Measurements from ENCODE around the gene PKNOX2. TPM values are rescaled to one million over a fixed set of nuclear protein-coding genes. Genes with fewer than 3 reads are reported as not detected.

Gene PKNOX2
- total RNA-seq, 1 donor from 2014 or later, result 41.8 TPM

GRCh38 chr11:125170001-125170509, 5.5 kb downstream of the PKNOX2 start:
- Mint-ChIP-seq H3K9me3 (ENCODE audit: unreplicated experiment) (no peaks in the 10 kb centered on the region), H3K4me3 (ENCODE audit: unreplicated experiment) (peak overlapping the region; percentile 47), H3K36me3 (ENCODE audit: low read depth, unreplicated experiment) (peaks cover 12% of the 10 kb centered on the region), H3K4me1 (ENCODE audit: unreplicated experiment) (peaks cover 50% of the 10 kb centered on the region), H3K27ac (ENCODE audit: unreplicated experiment) (no peak overlapping the region), H3K27me3 (ENCODE audit: unreplicated experiment) (peaks cover 19% of the 10 kb centered on the region)
- no peak for TF ChIP-seq CTCF (IDR thresholded peaks at IDR 0.05; ENCODE audit: unreplicated experiment)
- DNase-seq (ENCODE audit: low spot score), result no peak

- Mint-ChIP-seq H3K4me1 (ENCODE audit: unreplicated experiment) (peaks cover 53% of the 10 kb centered on the region), H3K27ac (ENCODE audit: unreplicated experiment) (no peak overlapping the region), H3K36me3 (ENCODE audit: low read depth, unreplicated experiment) (peaks cover 17% of the 10 kb centered on the region), H3K4me3 (ENCODE audit: unreplicated experiment) (no peak overlapping the region), H3K27me3 (ENCODE audit: unreplicated experiment) (peaks cover 20% of the 10 kb centered on the region), H3K9me3 (ENCODE audit: unreplicated experiment) (no peaks in the 10 kb centered on the region)
- DNase-seq (ENCODE audit: low spot score), result no peak
- TF ChIP-seq CTCF (IDR thresholded peaks at IDR 0.05; ENCODE audit: unreplicated experiment), result no peak
These were observed 6.0 kb downstream of the PKNOX2 start for GRCh38 chr11:125170510-125171031.

GRCh38 chr11:125171974-125172373, 7.4 kb downstream of the PKNOX2 start:
- Mint-ChIP-seq H3K27ac (ENCODE audit: unreplicated experiment) (no peak overlapping the region), H3K9me3 (ENCODE audit: unreplicated experiment) (no peaks in the 10 kb centered on the region), H3K27me3 (ENCODE audit: unreplicated experiment) (peaks cover 20% of the 10 kb centered on the region), H3K4me1 (ENCODE audit: unreplicated experiment) (peaks cover 61% of the 10 kb centered on the region), H3K4me3 (ENCODE audit: unreplicated experiment) (no peak overlapping the region), H3K36me3 (ENCODE audit: low read depth, unreplicated experiment) (peaks cover 26% of the 10 kb centered on the region)
- TF ChIP-seq CTCF (IDR thresholded peaks at IDR 0.05; ENCODE audit: unreplicated experiment), result no peak
- DNase-seq (ENCODE audit: low spot score), result no peak

- no peak for DNase-seq (ENCODE audit: low spot score)
- Mint-ChIP-seq H3K4me1 (ENCODE audit: unreplicated experiment) (peaks cover 64% of the 10 kb centered on the region), H3K27me3 (ENCODE audit: unreplicated experiment) (peaks cover 25% of the 10 kb centered on the region), H3K36me3 (ENCODE audit: low read depth, unreplicated experiment) (peaks cover 33% of the 10 kb centered on the region), H3K9me3 (ENCODE audit: unreplicated experiment) (no peaks in the 10 kb centered on the region), H3K27ac (ENCODE audit: unreplicated experiment) (no peak overlapping the region), H3K4me3 (ENCODE audit: unreplicated experiment) (peak overlapping the region; percentile 37)
- no peak for TF ChIP-seq CTCF (IDR thresholded peaks at IDR 0.05; ENCODE audit: unreplicated experiment)
These were observed 8.5 kb downstream of the PKNOX2 start for GRCh38 chr11:125173027-125173426.

- H3K36me3 Mint-ChIP-seq (ENCODE audit: low read depth, unreplicated experiment), result peaks cover 33% of the 10 kb centered on the region
- H3K4me3 Mint-ChIP-seq (ENCODE audit: unreplicated experiment), result peak overlapping the region; percentile 37
- DNase-seq (ENCODE audit: low spot score), result no peak
- no peak for TF ChIP-seq CTCF (IDR thresholded peaks at IDR 0.05; ENCODE audit: unreplicated experiment)
- no peaks in the 10 kb centered on the region for H3K9me3 Mint-ChIP-seq (ENCODE audit: unreplicated experiment)
- peaks cover 23% of the 10 kb centered on the region for H3K27me3 Mint-ChIP-seq (ENCODE audit: unreplicated experiment)
- peaks cover 58% of the 10 kb centered on the region for H3K4me1 Mint-ChIP-seq (ENCODE audit: unreplicated experiment)
- peak overlapping the region; percentile 42 for H3K27ac Mint-ChIP-seq (ENCODE audit: unreplicated experiment)
These were observed 9.0 kb downstream of the PKNOX2 start for GRCh38 chr11:125173556-125173955.

All from endothelial cell (in vitro differentiated cells).